GM04504 (cell line): Measurements from ENCODE around the gene STARD13.

ENCODE experiments used
- DNase-seq: peaks from one replicate; pipeline ENCODE4 v3.0.0-alpha.2; 2012; ENCODE audit warnings: low read depth

STARD13 gene

GRCh38 chr13:33139780-33140535 is 145.6 kb downstream of the STARD13 start:
- no peak for DNase-seq

GRCh38 chr13:33139184-33139583 is 146.4 kb downstream of the STARD13 start:
- DNase-seq, result no peak

- no peak for DNase-seq
Measured at GRCh38 chr13:33138441-33138840, 147.1 kb downstream of the STARD13 start.

GRCh38 chr13:33137721-33138120 is 147.8 kb downstream of the STARD13 start:
- DNase-seq, result no peak

- DNase-seq, result no peak
Measured at GRCh38 chr13:33135097-33135496, 150.5 kb downstream of the STARD13 start.

- DNase-seq, result no peak
Measured at GRCh38 chr13:33134213-33134612, 151.3 kb downstream of the STARD13 start.

GRCh38 chr13:33132644-33133440 is 152.7 kb downstream of the STARD13 start:
- DNase-seq, result no peak

GRCh38 chr13:33129886-33130285 is 155.7 kb downstream of the STARD13 start:
- no peak for DNase-seq

- no peak for DNase-seq
Measured at GRCh38 chr13:33129094-33129832, 156.3 kb downstream of the STARD13 start.

- no peak for DNase-seq
Measured at GRCh38 chr13:33128134-33128533, 157.4 kb downstream of the STARD13 start.

GRCh38 chr13:33127009-33127551 is 158.5 kb downstream of the STARD13 start:
- no peak for DNase-seq

GRCh38 chr13:33125821-33126570 is 159.6 kb downstream of the STARD13 start:
- DNase-seq, result peak; percentile 90

- DNase-seq, result no peak
Measured at GRCh38 chr13:33123066-33123859, 162.3 kb downstream of the STARD13 start.

GRCh38 chr13:33119856-33120543 is 165.6 kb downstream of the STARD13 start:
- no peak for DNase-seq

- no peak for DNase-seq
Measured at GRCh38 chr13:33119022-33119781, 166.4 kb downstream of the STARD13 start.

- no peak for DNase-seq
Measured at GRCh38 chr13:33116321-33117010, 169.1 kb downstream of the STARD13 start.

- no peak for DNase-seq
Measured at GRCh38 chr13:33115274-33115673, 170.3 kb downstream of the STARD13 start.

GRCh38 chr13:33114146-33114545 is 171.4 kb downstream of the STARD13 start:
- DNase-seq, result no peak

- DNase-seq, result no peak
Measured at GRCh38 chr13:33112766-33113165, 172.8 kb downstream of the STARD13 start.
